Measurements from ENCODE around the gene NLGN1.

DNA sequence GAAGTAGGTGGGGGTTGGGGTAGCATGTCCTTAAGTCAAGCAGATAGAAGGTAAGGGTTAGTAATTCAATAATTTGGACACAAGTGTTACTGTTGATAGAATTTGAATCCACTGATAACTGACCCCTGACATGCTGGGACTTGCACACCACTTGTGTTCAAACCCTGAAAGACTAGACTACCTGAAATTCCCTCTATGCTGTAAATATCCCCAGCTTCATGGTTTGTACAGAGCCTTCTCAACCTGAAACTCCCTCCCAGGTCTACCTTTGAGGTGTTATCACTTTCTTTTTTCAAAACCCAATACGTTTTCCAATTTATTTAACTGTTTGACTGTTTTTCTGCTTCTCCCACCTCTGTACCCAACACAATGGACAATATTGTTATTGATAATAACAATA is 459.6 kb downstream of the NLGN1 start:
- TF ChIP-seq, protein P1, sequence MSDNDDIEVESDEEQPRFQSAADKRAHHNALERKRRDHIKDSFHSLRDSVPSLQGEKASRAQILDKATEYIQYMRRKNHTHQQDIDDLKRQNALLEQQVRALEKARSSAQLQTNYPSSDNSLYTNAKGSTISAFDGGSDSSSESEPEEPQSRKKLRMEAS (IDR thresholded peaks at IDR 0.05), result no peak
- TF ChIP-seq ZNF326 (CRISPR knock-in tag; IDR thresholded peaks at IDR 0.05; ENCODE audit: borderline replicate concordance), result no peak
- TF ChIP-seq, protein P2, sequence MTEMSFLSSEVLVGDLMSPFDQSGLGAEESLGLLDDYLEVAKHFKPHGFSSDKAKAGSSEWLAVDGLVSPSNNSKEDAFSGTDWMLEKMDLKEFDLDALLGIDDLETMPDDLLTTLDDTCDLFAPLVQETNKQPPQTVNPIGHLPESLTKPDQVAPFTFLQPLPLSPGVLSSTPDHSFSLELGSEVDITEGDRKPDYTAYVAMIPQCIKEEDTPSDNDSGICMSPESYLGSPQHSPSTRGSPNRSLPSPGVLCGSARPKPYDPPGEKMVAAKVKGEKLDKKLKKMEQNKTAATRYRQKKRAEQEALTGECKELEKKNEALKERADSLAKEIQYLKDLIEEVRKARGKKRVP (CRISPR knock-in tag; IDR thresholded peaks at IDR 0.05), result no peak
- no peak for TF ChIP-seq TCF7L2 (IDR thresholded peaks at IDR 0.05; ENCODE audit: low read depth, low read length)
- TF ChIP-seq, protein P3, sequence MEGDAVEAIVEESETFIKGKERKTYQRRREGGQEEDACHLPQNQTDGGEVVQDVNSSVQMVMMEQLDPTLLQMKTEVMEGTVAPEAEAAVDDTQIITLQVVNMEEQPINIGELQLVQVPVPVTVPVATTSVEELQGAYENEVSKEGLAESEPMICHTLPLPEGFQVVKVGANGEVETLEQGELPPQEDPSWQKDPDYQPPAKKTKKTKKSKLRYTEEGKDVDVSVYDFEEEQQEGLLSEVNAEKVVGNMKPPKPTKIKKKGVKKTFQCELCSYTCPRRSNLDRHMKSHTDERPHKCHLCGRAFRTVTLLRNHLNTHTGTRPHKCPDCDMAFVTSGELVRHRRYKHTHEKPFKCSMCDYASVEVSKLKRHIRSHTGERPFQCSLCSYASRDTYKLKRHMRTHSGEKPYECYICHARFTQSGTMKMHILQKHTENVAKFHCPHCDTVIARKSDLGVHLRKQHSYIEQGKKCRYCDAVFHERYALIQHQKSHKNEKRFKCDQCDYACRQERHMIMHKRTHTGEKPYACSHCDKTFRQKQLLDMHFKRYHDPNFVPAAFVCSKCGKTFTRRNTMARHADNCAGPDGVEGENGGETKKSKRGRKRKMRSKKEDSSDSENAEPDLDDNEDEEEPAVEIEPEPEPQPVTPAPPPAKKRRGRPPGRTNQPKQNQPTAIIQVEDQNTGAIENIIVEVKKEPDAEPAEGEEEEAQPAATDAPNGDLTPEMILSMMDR (CRISPR knock-in tag; IDR thresholded peaks at IDR 0.05), result no peak
- TF ChIP-seq CENPX (CRISPR knock-in tag; IDR thresholded peaks at IDR 0.05), result no peak
- TF ChIP-seq EP300 (IDR thresholded peaks at IDR 0.05; ENCODE audit: low read depth in 2 of 2, low read length in 2 of 2), result no peak
- no peak for TF ChIP-seq EP300 (CRISPR knock-in tag; IDR thresholded peaks at IDR 0.05; ENCODE audit: borderline replicate concordance)
- no peak for TF ChIP-seq ZNF737 (CRISPR knock-in tag; IDR thresholded peaks at IDR 0.05; ENCODE audit: borderline replicate concordance)
- TF ChIP-seq ZNF10 (CRISPR knock-in tag; IDR thresholded peaks at IDR 0.05; ENCODE audit: borderline replicate concordance, low read depth), result no peak
- TF ChIP-seq, protein P4, sequence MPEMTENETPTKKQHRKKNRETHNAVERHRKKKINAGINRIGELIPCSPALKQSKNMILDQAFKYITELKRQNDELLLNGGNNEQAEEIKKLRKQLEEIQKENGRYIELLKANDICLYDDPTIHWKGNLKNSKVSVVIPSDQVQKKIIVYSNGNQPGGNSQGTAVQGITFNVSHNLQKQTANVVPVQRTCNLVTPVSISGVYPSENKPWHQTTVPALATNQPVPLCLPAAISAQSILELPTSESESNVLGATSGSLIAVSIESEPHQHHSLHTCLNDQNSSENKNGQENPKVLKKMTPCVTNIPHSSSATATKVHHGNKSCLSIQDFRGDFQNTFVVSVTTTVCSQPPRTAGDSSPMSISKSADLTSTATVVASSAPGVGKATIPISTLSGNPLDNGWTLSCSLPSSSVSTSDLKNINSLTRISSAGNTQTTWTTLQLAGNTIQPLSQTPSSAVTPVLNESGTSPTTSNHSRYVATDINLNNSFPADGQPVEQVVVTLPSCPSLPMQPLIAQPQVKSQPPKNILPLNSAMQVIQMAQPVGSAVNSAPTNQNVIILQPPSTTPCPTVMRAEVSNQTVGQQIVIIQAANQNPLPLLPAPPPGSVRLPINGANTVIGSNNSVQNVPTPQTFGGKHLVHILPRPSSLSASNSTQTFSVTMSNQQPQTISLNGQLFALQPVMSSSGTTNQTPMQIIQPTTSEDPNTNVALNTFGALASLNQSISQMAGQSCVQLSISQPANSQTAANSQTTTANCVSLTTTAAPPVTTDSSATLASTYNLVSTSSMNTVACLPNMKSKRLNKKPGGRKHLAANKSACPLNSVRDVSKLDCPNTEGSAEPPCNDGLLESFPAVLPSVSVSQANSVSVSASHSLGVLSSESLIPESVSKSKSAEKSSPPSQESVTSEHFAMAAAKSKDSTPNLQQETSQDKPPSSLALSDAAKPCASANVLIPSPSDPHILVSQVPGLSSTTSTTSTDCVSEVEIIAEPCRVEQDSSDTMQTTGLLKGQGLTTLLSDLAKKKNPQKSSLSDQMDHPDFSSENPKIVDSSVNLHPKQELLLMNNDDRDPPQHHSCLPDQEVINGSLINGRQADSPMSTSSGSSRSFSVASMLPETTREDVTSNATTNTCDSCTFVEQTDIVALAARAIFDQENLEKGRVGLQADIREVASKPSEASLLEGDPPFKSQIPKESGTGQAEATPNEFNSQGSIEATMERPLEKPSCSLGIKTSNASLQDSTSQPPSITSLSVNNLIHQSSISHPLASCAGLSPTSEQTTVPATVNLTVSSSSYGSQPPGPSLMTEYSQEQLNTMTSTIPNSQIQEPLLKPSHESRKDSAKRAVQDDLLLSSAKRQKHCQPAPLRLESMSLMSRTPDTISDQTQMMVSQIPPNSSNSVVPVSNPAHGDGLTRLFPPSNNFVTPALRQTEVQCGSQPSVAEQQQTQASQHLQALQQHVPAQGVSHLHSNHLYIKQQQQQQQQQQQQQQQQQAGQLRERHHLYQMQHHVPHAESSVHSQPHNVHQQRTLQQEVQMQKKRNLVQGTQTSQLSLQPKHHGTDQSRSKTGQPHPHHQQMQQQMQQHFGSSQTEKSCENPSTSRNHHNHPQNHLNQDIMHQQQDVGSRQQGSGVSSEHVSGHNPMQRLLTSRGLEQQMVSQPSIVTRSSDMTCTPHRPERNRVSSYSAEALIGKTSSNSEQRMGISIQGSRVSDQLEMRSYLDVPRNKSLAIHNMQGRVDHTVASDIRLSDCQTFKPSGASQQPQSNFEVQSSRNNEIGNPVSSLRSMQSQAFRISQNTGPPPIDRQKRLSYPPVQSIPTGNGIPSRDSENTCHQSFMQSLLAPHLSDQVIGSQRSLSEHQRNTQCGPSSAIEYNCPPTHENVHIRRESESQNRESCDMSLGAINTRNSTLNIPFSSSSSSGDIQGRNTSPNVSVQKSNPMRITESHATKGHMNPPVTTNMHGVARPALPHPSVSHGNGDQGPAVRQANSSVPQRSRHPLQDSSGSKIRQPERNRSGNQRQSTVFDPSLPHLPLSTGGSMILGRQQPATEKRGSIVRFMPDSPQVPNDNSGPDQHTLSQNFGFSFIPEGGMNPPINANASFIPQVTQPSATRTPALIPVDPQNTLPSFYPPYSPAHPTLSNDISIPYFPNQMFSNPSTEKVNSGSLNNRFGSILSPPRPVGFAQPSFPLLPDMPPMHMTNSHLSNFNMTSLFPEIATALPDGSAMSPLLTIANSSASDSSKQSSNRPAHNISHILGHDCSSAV (CRISPR knock-in tag; IDR thresholded peaks at IDR 0.05; ENCODE audit: borderline replicate concordance), result no peak
- no peak for TF ChIP-seq FOSL2 (CRISPR knock-in tag; IDR thresholded peaks at IDR 0.05)
- TF ChIP-seq ZNF530 (CRISPR knock-in tag; IDR thresholded peaks at IDR 0.05; ENCODE audit: low read depth), result no peak
